GM12801 (cell line): ENCODE data around the gene FIBP.

ENCODE experiments used
- TF ChIP-seq, protein P1 (sequence below): IDR thresholded peaks from one replicate; pipeline ENCODE4 v1.5.1; 2011; ENCODE audit warnings: control low read depth; ENCODE audit not compliant: insufficient read length; ENCODE audit errors: extremely low read depth

FIBP gene

DNA sequence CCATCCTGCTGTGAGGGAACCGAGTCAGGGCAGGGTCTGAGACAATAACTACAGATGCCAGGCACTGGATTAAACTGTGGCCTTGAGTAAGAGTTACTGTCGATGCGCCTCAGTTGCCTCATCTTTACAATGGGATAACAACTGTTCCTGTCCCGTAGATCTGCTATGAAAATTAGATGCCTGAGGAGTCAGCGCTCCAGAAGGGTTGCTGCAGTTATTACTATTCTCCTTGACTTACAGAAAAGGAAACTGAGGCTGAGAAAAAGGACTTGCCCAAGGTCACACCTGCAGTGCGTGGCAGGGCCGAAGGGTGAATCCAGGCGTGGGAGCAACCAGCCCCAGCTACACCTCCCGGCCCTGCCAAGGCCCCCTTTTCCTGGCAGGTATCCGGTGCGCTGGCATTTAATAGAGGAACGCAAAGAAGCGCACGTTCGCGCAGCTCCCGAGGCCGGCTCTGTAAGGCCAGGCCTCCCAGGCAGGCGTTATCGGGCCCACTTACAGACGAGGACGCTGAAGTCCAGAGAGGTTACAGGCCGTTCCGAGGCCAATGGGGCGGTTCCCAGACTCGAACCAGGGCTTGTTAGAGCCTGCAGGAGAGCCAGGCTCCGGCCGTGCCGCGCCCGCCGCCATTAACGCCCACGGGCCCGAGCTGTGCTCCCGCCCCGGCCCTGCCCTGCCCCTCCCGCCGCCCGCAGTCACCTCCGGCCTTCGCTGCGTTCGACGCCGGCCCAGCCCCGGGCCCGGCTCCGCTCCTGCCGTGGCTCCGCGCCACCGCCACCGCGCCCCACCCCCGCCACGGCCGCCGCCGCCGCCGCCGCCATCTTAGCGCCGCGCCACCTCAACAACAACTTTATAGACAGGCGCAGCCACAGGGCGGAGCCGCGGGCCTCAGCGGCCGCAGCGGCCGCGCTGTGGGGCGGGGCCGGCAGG, 30.2 kb upstream of the FIBP start, which contains the start of gene C11orf68:
Gene C11orf68 (minus strand): TSS at position 852 of the 930 bp plus-strand sequence. CDS start 31 bp downstream, at position 821.
- TF ChIP-seq, protein P1, sequence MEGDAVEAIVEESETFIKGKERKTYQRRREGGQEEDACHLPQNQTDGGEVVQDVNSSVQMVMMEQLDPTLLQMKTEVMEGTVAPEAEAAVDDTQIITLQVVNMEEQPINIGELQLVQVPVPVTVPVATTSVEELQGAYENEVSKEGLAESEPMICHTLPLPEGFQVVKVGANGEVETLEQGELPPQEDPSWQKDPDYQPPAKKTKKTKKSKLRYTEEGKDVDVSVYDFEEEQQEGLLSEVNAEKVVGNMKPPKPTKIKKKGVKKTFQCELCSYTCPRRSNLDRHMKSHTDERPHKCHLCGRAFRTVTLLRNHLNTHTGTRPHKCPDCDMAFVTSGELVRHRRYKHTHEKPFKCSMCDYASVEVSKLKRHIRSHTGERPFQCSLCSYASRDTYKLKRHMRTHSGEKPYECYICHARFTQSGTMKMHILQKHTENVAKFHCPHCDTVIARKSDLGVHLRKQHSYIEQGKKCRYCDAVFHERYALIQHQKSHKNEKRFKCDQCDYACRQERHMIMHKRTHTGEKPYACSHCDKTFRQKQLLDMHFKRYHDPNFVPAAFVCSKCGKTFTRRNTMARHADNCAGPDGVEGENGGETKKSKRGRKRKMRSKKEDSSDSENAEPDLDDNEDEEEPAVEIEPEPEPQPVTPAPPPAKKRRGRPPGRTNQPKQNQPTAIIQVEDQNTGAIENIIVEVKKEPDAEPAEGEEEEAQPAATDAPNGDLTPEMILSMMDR: no peak

DNA sequence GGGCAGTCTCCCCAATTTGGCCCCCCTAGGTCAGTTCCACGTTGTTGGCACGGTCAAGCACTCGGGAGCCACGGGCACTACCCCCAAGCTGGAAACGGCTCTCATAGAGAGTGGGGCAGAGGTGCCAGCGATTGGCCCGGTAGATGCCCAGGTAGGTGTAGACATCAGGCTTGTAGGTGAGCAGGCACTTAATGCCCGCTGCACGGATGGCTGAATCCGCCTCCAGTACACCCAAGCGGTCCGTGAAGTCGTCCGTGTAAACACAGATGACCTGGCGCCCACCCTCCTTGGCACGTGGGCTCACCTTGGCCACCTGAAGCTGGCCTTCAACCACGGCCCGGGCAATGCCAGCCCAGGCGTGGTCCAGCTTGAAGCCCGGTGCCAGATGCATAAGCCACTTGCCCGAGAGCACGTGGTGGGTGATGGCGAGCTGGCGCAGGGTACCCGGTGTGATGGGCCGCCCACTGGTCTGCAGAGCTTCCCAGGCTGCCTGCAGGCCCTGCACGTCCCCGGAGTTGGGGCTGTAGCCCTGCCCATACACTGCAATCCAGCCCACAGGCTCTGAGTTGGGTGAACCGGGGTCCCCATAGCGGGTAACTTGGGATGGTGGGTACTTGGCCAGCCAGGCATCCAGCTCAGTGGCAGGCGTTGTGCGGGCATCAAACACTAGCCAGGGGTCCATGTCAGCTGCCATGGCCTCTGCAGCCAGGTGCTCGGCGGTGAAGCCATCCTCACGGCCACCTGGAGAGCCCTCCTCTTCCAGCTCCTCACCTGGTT, 29.4 kb upstream of the FIBP start:
- TF ChIP-seq, protein P1: no peak

DNA sequence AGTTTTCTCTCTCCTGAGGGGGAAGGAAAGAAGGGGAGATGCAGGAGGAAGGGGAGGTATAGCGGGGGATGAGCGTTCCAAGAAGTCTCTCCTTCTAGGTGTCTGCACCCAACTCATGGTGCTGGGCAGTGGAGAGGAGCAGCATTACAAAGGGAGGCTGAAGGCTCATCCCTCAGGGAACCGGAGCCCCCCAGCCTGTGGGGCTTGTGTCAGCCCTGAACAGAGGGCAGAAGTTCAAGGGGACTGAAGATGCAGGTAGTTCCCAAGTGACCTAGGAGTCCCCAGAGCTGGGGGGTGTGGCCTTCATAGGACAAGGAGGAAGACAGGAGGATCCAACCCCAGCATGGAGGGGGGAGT, 28.8 kb upstream of the FIBP start:
- TF ChIP-seq, protein P1: no peak

DNA sequence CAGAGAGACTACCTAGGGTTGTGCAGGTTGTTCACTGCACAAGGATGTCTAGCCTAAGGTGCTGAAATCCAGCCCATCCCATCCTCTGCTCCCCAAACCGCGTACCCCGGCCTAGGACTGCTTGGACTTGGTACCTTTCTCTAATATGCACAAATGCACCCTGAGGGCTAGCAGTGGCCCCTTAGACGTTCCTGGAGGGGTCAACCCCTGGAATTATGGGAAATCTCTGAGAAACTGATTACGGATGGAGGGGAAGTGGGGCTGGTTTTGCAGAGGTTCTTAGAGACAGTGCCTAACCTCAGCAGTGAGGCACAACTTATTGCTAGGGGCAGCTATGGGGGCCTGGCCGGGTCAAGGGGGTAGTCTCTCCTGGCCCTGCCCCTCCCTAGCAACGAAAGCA, 28.1 kb upstream of the FIBP start:
- TF ChIP-seq, protein P1: no peak

DNA sequence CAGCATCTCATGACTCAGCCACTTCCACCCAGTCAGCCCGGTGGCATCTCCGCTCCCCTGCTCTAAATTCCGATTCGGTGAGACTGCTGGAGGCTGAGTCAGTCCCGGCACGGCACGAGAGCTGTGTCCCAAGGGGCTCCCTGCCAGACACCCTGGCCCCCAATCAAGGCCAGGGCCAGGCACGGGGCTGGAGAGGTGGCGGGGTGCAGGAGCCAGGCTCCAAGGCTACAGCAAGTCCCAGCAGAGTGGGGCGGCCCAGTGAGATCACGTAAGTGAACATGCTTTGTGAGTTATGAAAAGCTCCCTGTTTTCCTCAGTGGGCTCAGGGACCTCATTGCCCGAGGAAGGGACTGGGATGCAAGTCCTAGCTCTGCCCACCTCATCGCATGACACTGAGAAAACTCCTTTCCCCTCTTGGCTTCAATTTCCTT, 27.6 kb upstream of the FIBP start:
- TF ChIP-seq, protein P1: no peak

DNA sequence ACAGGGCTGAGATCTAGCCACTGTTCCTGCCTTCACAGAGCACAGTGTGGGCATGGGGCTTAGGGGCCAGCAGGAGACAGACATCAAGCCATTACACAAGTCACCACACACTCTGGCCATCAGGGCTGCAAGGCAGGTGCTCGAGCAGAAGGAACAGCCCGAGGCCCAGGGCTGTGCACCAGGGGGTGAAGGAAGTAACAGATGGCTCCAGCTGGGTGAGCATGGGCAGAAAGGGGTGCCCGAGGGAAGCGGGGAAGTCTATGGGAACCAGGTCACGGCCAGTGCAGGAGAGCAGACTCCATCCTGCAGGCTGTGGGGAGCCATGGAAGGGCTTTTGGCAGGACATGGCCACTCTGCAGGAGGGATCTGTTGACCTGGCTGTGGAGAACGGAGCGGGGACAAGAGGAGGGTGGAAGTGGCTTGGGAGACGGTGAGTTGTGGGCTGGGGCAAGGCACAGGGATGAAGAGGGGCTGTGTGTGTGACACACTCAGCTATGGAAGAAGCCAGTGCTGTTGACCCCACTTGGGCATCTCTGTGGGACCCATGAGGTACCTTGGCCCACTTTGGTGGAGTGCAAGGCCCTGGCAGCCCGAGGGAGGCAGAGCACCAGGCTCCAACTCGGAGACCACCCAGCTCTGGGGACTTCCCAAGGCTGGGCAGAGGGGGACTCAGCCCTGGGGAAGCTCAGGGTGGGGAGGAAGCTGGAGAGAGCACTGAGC, 27.0 kb upstream of the FIBP start:
- TF ChIP-seq, protein P1: no peak

DNA sequence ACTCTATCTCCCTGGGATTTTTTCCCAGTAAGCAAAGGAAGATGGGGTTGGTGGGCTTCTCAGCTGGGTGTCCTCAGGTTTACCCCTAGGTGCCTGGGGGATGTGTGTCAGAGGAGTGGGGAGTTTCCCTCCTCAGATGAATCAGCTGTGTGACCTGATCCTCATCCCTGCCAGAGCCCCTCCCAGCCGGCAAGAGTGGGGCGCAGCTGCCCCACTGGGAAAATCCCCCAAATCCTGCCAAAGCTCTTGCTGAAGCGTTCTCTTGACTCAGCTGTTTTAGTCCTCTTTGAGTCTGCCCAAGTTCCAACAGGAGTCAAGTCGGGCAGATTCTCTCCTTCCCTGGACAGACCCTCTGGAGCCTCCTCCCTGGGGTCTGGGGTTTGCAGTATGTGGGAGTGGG, 24.6 kb upstream of the FIBP start:
- TF ChIP-seq, protein P1: no peak
